ENCODE measurements around the gene LIF.

DNA sequence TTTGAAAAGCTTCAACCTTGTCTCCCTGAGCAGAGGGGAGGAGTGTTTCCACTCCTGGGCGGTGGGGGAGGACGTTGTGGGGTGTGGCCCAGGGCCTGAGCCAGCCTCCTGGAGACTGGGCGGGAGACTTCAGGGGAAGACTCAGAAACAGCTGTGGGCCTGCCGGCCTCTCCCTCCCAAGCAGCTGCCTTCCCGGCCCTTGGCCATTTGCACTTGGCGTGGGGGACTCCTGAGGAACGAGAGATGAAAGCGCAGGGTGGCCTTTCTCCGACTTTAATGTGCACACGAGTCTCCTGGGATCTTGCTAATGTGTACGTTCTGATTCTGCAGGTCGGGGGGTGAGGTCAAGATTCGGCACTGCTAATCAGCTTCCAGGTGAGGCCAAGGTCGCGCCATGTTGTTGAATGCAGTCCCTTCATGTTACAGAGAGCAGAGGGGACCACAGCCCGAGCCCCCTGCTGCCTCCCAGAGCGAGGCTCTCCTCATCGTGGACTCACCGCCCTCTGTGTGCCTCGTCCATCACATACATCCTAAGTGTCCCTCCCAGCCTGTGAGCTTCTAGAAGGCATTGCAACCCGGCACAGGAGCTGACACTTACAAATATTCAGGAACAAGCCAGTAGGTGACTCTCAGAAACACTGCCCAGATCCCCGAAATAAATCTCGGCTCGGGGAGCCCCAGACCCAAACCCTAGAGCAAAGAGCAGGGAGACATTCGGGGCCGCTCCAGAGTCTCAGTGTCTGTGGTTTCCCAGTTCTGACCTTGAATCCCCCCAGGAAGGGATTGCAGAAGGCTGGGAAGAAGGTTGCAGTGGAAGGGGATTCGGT is 7.7 kb downstream of the LIF start:
- TF ChIP-seq, protein P1, sequence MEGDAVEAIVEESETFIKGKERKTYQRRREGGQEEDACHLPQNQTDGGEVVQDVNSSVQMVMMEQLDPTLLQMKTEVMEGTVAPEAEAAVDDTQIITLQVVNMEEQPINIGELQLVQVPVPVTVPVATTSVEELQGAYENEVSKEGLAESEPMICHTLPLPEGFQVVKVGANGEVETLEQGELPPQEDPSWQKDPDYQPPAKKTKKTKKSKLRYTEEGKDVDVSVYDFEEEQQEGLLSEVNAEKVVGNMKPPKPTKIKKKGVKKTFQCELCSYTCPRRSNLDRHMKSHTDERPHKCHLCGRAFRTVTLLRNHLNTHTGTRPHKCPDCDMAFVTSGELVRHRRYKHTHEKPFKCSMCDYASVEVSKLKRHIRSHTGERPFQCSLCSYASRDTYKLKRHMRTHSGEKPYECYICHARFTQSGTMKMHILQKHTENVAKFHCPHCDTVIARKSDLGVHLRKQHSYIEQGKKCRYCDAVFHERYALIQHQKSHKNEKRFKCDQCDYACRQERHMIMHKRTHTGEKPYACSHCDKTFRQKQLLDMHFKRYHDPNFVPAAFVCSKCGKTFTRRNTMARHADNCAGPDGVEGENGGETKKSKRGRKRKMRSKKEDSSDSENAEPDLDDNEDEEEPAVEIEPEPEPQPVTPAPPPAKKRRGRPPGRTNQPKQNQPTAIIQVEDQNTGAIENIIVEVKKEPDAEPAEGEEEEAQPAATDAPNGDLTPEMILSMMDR (conservative IDR thresholded peaks at IDR 0.05 in 1 of 2, IDR thresholded peaks at IDR 0.05 in 1 of 2; ENCODE audit: extremely low read depth in 1 of 2, insufficient read depth in 1 of 2, low read depth in 1 of 2, low read length in 2 of 2): no peak
- no peak for TF ChIP-seq EZH2 (IDR thresholded peaks at IDR 0.05; ENCODE audit: borderline replicate concordance, low read length)

Measured in mammary epithelial cell (primary cell).